NCI-H1694 treated with DMSO at 0.1 percent for 48 hours (cell line): ENCODE measurements around the gene HIVEP3.
A peak's percentile ranks its signal among the peaks of the same experiment; 100 is the strongest.

ENCODE experiments used
- DNase-seq: peaks from one replicate; lab custom pipeline; 2025; lab: John Stamatoyannopoulos, UW

HIVEP3 gene

GRCh38 chr1:41582351-41582750, 336.4 kb downstream of the HIVEP3 start:
- DNase-seq, result no peak

DNA sequence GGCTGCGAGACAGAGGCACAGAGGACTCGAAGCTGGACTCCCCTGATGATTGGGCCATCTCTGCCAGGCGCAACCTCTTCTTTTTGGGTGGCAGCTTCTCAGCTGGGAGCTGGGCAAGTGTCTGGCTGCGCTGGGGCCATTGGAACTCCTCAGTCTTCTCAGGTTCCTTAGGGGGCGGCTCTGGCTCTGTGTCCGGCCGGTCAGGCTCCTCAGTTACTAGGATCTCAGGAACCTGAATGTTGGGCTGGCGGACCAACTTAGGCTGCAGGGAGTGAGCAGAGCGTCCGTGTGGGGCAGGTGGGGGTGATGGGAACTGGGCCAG, 336.8 kb downstream of the HIVEP3 start:
- no peak for DNase-seq

DNA sequence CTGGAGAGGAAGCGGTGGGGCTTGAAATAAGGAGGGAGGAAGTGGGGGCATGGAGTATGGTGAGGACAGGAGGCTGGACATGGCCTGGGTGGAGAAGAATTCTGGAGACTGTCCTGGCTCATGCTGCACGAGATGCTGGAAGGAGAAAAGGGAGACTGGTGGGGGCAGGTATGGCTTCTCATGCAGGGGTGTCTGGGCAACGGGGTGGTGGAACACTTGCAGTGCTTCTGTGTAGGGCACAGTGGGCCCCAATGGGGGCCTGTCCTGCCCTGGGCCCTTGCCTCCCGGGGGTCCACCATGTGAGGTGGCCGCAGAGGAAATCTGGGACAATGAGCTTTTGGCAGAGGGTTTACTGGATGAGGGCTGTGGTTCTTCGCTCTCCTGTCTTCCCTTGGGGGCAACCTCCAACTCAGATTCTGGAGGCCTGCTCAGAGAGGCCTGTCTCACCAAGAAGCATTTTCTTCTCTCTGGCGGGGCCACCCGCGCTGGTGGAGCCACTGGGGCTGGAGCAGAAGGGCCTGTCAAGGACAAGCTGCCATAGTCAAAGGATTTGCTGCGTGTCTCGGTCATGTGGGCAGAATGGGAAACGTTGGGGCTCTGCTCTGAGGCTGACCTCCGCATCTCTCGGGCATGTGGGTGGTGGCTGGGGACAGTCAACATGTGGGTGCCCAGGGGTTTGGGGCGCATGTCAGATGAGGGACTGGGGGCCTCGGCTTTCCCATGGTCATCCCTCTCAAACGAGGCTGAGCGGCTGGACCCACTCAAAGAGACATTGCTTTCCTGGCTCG, 337.3 kb downstream of the HIVEP3 start:
- no peak for DNase-seq

DNA sequence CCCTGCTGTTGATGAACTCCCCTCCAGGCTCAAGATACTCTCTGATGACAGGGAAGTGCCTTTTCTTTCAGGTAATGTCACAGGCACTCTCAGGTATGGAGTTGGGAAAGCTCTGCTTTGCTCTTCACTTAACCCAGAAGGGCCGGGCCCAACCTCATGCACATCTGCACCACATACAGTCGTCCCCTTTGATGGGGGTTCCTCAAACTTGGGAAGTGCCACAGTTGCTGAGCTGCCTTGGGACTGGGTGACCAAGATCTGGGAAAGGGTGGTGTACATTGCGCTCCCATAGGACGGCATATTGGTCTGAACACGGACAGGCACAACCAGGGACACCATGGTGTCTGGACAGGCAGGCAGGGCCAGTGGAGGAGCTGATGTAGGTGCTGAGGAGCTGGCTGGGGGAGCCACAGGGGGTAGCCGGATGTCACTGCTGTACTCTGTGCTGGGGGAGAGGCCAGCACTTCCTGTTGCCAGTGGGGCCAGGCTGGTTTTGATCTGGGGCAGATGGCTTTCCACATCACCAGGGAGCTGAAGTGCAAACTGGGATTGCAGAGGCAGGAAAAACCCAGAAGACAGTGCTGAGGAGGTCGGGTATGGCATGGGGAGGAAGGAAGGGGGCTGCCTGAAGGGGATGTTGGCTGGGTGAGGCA, 338.1 kb downstream of the HIVEP3 start:
- no peak for DNase-seq

DNA sequence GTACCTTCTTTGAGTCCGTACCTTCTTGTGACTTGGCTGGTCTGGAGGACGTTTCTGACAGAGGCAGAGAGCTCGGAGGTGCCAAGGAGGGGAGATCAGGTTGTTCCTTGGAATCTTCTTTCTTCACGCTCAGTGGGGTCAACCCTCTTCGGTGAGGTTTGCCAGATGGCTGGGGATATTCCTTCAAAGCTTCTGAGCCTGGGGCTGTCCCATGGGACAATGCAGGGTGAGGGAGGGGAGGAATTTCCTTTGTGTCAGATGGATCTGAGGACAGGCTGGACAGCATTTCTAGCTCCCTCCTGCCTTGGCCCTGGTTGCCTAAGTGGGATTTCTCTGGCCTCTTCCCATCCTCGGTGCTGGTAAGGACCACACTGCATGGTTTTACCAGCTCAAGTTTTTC, 338.7 kb downstream of the HIVEP3 start:
- no peak for DNase-seq

DNA sequence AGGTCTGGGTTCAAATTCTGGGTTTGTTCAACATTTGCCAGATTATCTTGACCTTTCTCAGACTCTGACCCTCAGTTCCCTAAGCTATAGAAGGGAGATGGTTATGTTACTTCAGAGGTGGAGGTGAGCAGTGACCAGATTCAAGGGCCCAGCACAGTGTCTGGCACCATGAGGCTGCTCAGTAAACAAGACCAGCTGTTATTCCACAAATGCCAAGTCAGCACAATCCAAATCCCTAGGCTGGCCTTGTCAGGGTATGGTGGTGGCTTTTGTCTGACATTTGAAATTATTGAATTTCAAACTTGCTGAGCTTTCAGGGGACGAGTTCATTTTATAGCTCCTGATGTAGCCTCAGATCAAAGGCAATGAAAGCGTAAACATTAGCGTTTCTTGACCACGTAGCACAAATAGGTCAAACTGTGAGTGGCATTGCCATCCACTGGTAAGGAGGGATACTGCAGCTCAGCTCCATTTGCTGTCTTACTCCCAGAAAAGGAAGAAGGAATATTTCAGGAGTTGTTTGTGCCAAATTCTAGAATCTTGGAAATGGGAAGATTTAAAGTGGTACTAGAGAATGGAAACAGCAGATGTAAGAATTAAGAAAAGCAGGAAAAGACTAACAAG, 339.9 kb downstream of the HIVEP3 start:
- DNase-seq, result no peak

GRCh38 chr1:41576620-41577019, 342.1 kb downstream of the HIVEP3 start:
- no peak for DNase-seq

- no peak for DNase-seq
Observed at GRCh38 chr1:41576206-41576605, 342.5 kb downstream of the HIVEP3 start.

- no peak for DNase-seq
Observed at GRCh38 chr1:41574842-41575241, 343.9 kb downstream of the HIVEP3 start.

- DNase-seq, result peak; percentile 82
Observed at GRCh38 chr1:41573785-41574713, 344.7 kb downstream of the HIVEP3 start.

DNA sequence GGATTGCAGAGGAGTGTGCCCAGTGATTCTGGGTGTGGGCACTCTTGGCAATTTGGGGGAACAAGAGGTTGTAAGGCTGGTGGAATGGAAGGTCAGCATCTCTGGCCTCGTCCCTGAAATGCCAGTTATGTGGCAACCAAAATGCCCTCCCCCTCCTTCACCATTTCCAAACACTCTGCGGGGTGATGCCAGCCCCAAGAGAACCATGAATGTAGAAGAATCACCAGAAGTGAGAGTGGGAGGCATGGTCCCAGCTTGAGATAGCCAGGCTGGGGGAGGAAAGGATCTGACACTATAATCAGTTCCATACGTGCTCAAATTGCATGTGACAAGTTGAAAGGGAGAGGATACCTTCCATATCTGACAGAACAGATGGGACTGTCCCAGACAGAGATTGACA, 345.5 kb downstream of the HIVEP3 start:
- DNase-seq, result no peak

DNA sequence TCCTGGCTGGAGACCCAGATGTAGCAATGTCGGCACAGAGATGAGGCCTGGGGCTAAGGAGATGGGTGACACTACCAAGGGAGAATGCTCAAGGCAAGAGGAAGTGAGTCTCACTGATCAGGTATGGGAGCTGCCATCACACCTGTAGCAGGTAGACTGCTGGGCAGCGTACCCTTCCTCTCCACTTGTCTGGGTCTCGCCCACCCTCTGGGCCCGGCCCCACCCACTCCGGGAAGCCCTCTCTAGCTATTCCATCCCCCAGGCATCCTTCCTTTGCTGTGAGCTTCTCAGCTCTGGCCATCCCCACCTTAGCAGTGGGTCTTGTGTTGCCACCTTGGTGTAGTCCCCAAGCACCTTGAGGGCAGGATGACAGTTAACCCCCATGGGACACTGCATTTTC, 346.5 kb downstream of the HIVEP3 start:
- no peak for DNase-seq

DNA sequence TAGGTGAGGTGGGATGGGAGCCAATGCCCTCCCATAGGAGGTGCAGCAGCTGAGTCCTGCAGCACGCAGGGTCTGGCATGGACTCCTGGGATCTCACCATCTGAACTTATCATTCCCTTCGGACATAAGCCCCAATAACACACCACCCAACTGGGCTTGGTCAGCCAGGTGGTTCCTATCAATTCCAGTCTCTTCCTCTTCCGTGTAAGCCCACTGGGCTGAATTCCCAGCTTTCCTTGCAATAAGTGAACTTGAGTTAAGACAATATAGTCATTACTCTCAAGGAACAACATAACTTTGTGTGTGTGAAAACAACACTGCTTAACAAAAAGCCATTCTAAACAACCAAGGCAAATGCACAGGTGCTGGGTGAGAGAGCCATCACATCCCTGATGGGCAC, 347.7 kb downstream of the HIVEP3 start:
- no peak for DNase-seq

DNA sequence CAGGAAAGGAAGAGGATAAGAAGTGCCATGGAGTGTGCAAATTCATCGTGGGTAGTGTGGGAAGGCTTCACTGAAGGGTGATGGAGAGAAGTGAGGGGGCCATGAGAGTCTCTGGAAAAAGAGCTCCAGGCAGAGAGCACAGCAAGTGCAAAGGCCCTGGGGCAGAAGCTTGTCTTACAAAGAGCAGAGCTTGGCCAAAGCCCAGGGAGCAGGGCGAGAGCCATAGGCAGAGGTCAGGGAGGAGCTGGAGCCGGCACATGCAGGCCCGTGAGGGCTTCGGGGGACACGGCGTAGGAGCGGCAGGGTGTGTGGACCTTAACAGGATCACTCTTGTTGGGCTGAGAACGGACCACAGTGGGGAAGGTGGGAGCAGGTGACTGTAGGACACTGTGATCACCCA, 350.5 kb downstream of the HIVEP3 start:
- no peak for DNase-seq

DNA sequence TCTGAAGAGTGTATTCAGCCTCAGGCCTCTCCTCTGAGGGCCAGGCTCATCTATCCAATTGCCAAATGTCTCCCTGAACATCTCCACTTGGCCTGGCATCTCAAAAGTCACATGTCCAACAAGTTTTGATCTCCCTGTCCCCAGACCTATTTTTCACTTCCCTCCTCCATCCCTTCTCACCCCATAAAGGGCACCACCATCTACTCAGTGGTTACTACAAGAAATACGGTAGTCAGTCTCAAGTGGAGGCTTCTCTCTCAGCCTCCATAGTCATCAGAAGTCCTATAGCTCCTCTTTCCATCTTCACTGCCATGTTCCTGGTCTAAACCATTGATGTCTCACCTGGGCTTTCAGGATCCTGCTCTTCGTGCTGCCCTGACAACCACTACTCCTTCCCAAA, 351.8 kb downstream of the HIVEP3 start:
- no peak for DNase-seq

GRCh38 chr1:41566274-41566885, 352.3 kb downstream of the HIVEP3 start:
- no peak for DNase-seq

GRCh38 chr1:41564741-41565475, 353.8 kb downstream of the HIVEP3 start:
- DNase-seq, result no peak

DNA sequence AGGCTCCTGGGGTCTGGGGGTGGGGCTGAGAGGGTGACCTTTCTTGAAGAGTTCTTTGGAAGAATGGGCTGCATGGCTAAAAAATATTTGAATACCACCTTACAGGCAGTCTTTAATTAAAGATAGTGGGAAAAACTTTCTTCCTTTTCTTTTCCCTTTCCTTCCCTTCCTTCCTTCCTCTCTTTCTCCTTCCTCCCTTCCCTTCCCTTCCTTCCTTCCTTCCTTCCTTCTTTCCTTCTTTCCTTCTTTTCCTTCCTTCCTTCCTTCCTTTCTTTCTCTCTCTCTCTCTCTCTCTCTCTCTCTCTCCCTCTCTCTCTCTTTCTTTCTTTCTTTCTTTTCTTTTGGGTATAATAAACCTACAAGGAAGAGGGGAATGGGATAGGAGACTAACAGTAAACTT, 356.4 kb downstream of the HIVEP3 start:
- no peak for DNase-seq

GRCh38 chr1:41560931-41561330, 357.8 kb downstream of the HIVEP3 start:
- DNase-seq, result no peak

DNA sequence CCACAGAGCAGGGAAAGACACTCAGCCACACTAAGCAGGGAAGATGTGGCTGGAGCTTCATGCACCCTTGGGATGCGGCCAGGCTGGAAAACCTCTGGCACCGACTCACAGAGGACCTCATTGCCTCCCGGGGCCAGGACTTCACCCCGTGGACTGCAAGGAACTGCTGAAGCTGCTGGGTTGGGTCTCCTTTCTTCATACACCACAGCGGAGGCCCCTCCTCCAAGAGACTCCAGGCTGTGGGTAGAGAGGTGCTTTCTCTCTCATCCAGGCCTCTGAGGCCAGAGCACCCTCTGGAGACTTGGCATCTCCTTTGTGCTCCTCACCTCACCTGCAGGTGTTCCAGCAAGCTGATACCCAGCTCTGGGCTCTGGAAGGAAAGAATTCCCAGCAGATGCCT, 358.2 kb downstream of the HIVEP3 start:
- no peak for DNase-seq

DNA sequence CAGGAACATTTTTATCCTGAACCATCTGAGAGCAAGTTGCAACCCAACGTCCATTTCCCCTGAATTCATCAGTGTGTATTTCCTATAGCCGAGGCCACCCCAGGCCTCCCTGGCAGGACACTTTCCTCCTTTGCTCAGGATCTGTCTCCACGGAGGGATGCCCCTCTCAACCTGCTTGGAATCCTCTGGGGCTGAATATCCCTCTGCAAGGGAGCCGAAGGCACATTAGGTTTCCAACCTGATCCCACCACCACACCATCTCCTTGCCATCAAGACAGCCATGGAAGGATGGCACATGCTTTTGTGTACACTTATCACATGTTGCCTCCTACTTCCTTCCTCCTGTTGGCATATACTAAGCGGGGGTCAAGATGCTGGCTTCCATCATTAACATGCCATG, 359.4 kb downstream of the HIVEP3 start:
- DNase-seq, result no peak
